ENCODE data around the gene SUFU. TPM values are rescaled to one million over a fixed set of nuclear protein-coding genes. Genes with fewer than 3 reads are reported as not detected.
A peak's percentile ranks its signal among the peaks of the same experiment; 100 is the strongest.

Gene SUFU
- total and polyA plus RNA-seq, 2 donors (not counting 1 experiment from before 2014, with no cell fraction given) = 4.8 to 13.3 TPM

DNA sequence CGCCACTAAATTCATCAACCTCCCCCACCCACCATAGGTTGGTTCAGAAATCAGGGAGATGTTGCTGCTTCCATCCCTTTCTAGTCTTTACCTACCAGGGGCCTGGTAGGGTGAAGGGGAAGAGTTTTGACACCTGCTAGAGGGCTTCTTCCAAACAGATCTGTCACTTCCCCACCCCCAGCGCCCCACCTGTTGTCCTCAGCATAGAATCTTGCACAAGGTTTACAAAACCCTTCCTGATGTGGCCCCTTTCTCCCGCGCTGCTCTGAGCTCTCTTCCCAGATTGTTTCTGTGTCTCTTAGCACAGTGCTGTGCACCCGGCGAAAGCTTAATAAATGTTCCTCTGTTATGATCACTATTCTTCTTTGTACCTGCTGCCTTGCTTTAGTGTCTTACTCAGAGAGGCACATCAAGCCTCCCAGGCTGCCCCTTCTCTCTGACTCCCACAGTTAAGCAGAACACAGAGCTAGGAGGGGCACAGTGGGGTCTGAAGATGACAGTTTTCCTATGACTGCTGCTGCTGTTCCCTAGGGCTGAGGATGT lies 41.2 kb upstream of the SUFU start:
- peak overlapping the region; percentile 95 for H2AFZ ChIP-seq (ENCODE audit: insufficient read depth, low read depth, low read length, poor library complexity, severe bottlenecking)

DNA sequence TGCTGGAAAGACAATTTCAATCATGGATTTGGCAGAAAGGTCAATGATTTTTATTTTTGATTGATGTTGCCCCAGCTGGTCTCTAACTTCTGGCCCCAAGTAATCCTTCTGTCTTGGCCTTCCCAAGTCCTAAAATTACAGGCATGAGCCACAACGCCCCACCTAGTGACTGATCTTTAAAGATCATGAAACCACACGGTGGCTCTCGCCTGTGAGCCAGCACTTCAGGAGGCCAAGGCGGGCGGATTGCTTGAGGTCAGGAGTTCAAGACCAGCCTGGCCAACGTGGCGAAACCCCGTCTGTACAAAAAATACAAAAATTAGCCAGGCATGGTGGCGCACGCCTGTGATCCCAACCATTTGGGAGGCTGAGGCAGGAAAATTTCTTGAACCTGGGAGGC lies 39.8 kb upstream of the SUFU start:
- Histone ChIP-seq H3K9ac (ENCODE audit: low read length) (no peak overlapping the region), H4K20me1 (ENCODE audit: control insufficient read depth, insufficient read depth, low read length, poor library complexity, severe bottlenecking) (no peaks in the 10 kb centered on the region), H2AFZ (ENCODE audit: insufficient read depth, low read depth, low read length, poor library complexity, severe bottlenecking) (no peak overlapping the region), H3K27ac (ENCODE audit: low read length in 2 of 2) (no peak overlapping the region), H3K4me1 (ENCODE audit: control insufficient read depth in 2 of 2, insufficient read depth in 2 of 2, low read length in 2 of 2) (peaks cover 17 to 23% of the 10 kb centered on the region in 2 donors), H3K4me3 (ENCODE audit: control extremely low read depth in 1 of 5, extremely low read depth in 1 of 5, insufficient read depth in 1 of 5, low read depth in 2 of 5, low read length in 4 of 5) (no peak overlapping the region), H3K4me2 (replicated peaks; ENCODE audit: low read depth, low read length, poor library complexity, severe bottlenecking) (no peak overlapping the region), H3K79me2 (ENCODE audit: control insufficient read depth, insufficient read depth, low read length) (peaks cover 12% of the 10 kb centered on the region), H3K9me3 (ENCODE audit: control extremely low read depth in 1 of 3, control insufficient read depth in 2 of 3, insufficient read depth in 1 of 3, low read length in 2 of 3) (no peaks in the 10 kb centered on the region), H3K27me3 (replicated peaks in 1 of 4; ENCODE audit: control extremely low read depth in 1 of 4, control insufficient read depth in 3 of 4, insufficient read depth in 4 of 4, low read length in 3 of 4) (peaks cover 0 to 4% (median 0%) of the 10 kb centered on the region in 4 experiments), H3K36me3 (replicated peaks in 1 of 2; ENCODE audit: control extremely low read depth in 1 of 2, control insufficient read depth in 1 of 2, extremely low read depth in 1 of 2, insufficient read depth in 2 of 2, low read length in 1 of 2) (no peaks in the 10 kb centered on the region)
- intact Hi-C loops (cut with micrococcal nuclease) = no loop called here
- no peak for TF ChIP-seq EZH2 (IDR thresholded peaks at IDR 0.05; ENCODE audit: borderline replicate concordance, insufficient read depth, low read depth, low read length, poor library complexity, severe bottlenecking)
- TF ChIP-seq, protein P1, sequence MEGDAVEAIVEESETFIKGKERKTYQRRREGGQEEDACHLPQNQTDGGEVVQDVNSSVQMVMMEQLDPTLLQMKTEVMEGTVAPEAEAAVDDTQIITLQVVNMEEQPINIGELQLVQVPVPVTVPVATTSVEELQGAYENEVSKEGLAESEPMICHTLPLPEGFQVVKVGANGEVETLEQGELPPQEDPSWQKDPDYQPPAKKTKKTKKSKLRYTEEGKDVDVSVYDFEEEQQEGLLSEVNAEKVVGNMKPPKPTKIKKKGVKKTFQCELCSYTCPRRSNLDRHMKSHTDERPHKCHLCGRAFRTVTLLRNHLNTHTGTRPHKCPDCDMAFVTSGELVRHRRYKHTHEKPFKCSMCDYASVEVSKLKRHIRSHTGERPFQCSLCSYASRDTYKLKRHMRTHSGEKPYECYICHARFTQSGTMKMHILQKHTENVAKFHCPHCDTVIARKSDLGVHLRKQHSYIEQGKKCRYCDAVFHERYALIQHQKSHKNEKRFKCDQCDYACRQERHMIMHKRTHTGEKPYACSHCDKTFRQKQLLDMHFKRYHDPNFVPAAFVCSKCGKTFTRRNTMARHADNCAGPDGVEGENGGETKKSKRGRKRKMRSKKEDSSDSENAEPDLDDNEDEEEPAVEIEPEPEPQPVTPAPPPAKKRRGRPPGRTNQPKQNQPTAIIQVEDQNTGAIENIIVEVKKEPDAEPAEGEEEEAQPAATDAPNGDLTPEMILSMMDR (IDR thresholded peaks at IDR 0.05) = no peak
- Mint-ChIP-seq H3K27me3 (no peaks in the 10 kb centered on the region), H3K9me3 (ENCODE audit: insufficient read depth) (no peaks in the 10 kb centered on the region), H3K4me1 (peaks cover 29% of the 10 kb centered on the region), H3K27ac (no peak overlapping the region), H3K4me3 (no peak overlapping the region)
- ATAC-seq (ENCODE audit: low read depth) = no peak
- CTCF ChIA-PET = interaction anchor here (4.0 kb wide), 1 partner anchor 14 kb away, joined by 36 read pairs; no protein-coding TSS in a partner anchor
- POLR2A ChIA-PET = no interaction called here
- 95% methylated on average over 10 of the region's 10 CpGs for WGBS (ENCODE audit: insufficient coverage)
- DNase-seq = no peak

More for the DNA sequence above, 41.2 kb upstream of the SUFU start:
- WGBS (ENCODE audit: insufficient coverage) = 75% methylated on average over 5 of the region's 6 CpGs
- peaks cover 12% of the 10 kb centered on the region for H3K79me2 ChIP-seq (ENCODE audit: control insufficient read depth, insufficient read depth, low read length)
- ChIA-PET POLR2A (interaction anchor here (0.6 to 3.4 kb wide), 4 partner anchors 12 to 861 kb away, joined by 3 to 25 read pairs (median 10); partner anchors contain the start of genes C10orf95 and CUEDC2), CTCF (interaction anchor here (0.9 to 4.0 kb wide), 10 partner anchors 9 to 233 kb away, joined by 3 to 36 read pairs (median 4); partner anchors contain the start of genes C10orf95 and FBXL15)
- peaks cover 0 to 4% (median 0%) of the 10 kb centered on the region in 4 experiments for H3K27me3 ChIP-seq (replicated peaks in 1 of 4; ENCODE audit: control extremely low read depth in 1 of 4, control insufficient read depth in 3 of 4, insufficient read depth in 4 of 4, low read length in 3 of 4)
- H3K4me1 Mint-ChIP-seq = peaks cover 29% of the 10 kb centered on the region
- H3K36me3 ChIP-seq (replicated peaks in 1 of 2; ENCODE audit: control extremely low read depth in 1 of 2, control insufficient read depth in 1 of 2, extremely low read depth in 1 of 2, insufficient read depth in 2 of 2, low read length in 1 of 2) = no peaks in the 10 kb centered on the region
- H3K9me3 Mint-ChIP-seq (ENCODE audit: insufficient read depth) = no peaks in the 10 kb centered on the region
- H3K4me1 ChIP-seq (ENCODE audit: control insufficient read depth in 2 of 2, insufficient read depth in 2 of 2, low read length in 2 of 2) = peaks cover 17 to 23% of the 10 kb centered on the region in 2 donors
- peak overlapping the region; percentile 85 for H3K4me3 Mint-ChIP-seq
- H3K27ac ChIP-seq (ENCODE audit: low read length in 2 of 2) = no peak overlapping the region
- no peak for ATAC-seq (ENCODE audit: low read depth)
- H3K27me3 Mint-ChIP-seq = no peaks in the 10 kb centered on the region
- peak overlapping the region; percentile 7 for H3K27ac Mint-ChIP-seq
- H4K20me1 ChIP-seq (ENCODE audit: control insufficient read depth, insufficient read depth, low read length, poor library complexity, severe bottlenecking) = no peaks in the 10 kb centered on the region
- H3K4me2 ChIP-seq (replicated peaks; ENCODE audit: low read depth, low read length, poor library complexity, severe bottlenecking) = peak overlapping the region; percentile 95
- no peaks in the 10 kb centered on the region for H3K9me3 ChIP-seq (ENCODE audit: control extremely low read depth in 1 of 3, control insufficient read depth in 2 of 3, insufficient read depth in 1 of 3, low read length in 2 of 3)
- no peak for TF ChIP-seq EZH2 (IDR thresholded peaks at IDR 0.05; ENCODE audit: borderline replicate concordance, insufficient read depth, low read depth, low read length, poor library complexity, severe bottlenecking)
- TF ChIP-seq, protein P1 (IDR thresholded peaks at IDR 0.05) = no peak
- H3K9ac ChIP-seq (ENCODE audit: low read length) = no peak overlapping the region
- intact Hi-C loops (cut with micrococcal nuclease) = no loop called here
- no peak overlapping the region for H3K4me3 ChIP-seq (ENCODE audit: control extremely low read depth in 1 of 5, extremely low read depth in 1 of 5, insufficient read depth in 1 of 5, low read depth in 2 of 5, low read length in 4 of 5)
- no peak for DNase-seq

Data from B cell (primary cell).